SHP77 (cell line): ENCODE measurements around the gene TLR6.
A peak's percentile ranks its signal among the peaks of the same experiment; 100 is the strongest.

Source experiments
- DNase-seq, 2 experiments: peaks; one replicate each; lab custom pipeline; 2025; lab: John Stamatoyannopoulos, UW

Gene TLR6, protein sequence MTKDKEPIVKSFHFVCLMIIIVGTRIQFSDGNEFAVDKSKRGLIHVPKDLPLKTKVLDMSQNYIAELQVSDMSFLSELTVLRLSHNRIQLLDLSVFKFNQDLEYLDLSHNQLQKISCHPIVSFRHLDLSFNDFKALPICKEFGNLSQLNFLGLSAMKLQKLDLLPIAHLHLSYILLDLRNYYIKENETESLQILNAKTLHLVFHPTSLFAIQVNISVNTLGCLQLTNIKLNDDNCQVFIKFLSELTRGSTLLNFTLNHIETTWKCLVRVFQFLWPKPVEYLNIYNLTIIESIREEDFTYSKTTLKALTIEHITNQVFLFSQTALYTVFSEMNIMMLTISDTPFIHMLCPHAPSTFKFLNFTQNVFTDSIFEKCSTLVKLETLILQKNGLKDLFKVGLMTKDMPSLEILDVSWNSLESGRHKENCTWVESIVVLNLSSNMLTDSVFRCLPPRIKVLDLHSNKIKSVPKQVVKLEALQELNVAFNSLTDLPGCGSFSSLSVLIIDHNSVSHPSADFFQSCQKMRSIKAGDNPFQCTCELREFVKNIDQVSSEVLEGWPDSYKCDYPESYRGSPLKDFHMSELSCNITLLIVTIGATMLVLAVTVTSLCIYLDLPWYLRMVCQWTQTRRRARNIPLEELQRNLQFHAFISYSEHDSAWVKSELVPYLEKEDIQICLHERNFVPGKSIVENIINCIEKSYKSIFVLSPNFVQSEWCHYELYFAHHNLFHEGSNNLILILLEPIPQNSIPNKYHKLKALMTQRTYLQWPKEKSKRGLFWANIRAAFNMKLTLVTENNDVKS

DNA sequence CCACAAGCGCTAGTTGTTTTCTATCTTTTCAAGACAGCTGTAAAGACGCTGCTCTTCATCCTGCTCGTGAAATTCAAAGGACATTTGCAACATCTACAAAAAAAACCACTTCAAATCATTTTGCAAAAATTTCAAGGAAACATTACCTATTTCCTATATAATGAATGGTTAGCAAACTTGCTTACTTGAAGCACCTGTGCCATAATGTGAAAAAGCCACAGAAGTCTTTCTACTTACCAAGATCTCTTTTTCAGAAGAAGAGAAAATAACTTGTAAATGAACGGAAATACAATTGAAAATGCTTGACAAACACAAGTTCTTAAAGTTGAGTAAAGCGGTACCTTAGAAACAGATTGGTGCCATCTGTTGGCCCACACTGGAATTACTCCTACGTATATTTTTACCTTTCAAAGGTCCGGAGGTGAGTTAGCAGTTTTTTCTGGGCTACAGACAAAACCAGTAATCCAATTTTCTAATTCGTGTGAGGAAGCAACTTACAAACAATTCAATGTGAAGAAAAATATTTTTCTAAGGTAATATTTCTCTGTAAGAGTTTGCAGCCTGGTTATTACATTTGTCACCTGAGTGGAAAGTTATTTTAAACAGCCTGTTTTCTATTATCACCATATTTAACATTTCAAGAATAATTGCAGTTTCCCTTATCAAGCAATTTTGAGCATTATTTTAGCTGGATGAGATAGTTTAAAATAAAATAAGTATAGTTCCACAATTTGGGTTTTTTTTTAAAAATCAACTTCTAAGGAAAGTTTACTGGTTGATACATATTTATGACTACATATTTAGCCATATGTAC lies at the start of gene TLR6:
Gene TLR6, minus strand, starts transcription at position 294 of the 814 bp plus-strand sequence. CDS start 27,344 bp downstream, outside the sequence.
- DNase-seq: peak in 1 of 2 experiments; percentile 14

DNA sequence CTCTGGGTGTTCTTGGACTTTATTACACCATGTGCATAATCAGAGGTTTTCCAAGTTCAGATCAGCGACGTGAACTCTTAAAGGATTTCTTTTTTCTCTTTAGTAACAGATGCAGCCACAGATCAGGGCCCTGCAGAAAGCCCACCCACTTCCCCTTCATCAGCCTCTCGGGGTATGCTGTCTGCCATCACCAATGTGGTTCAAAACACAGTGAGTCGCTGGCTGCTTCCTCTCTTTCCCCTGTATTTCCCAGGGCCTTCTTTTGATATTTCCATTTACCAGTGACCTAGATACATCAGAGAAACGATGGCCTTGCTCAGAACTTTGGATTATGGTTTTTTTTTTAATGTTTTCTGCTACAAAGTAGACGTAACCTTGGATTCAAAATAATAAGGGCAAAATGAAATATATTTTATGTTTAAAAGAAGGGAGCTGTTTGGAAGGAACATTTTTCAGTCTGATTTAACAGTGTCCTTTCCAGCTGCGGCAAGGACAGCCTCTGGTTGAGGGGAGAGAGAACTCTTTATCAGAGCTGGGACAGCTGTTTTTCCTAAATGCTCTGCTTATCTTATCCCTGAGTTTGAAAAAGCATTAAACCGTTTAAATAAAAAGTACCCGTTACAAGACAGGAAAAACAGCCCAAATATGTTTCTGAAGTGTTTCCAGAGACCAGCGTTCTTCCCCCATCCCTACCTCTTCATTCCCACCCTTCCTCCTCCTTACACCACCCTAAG lies 49.2 kb upstream of the TLR6 start:
- DNase-seq: no peak

DNA sequence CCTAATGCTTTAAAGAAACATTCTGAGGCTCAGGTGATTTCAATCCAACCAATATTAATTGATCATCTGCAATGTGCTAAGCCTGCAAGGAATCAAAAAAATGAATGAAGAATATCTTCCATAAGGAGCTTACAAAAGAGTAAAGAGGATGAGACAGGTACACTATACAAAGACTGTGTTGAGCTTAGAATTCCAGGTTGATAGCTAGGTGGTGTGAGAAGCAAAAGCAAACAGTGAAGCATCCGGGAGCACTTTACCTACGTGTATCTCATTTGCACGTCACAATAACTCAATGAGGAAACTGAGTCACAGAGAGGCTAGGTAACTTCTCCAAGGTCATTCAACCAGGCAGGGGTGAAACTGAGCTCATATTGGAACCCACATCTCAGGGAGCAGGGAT lies 48.1 kb upstream of the TLR6 start:
- no peak for DNase-seq

DNA sequence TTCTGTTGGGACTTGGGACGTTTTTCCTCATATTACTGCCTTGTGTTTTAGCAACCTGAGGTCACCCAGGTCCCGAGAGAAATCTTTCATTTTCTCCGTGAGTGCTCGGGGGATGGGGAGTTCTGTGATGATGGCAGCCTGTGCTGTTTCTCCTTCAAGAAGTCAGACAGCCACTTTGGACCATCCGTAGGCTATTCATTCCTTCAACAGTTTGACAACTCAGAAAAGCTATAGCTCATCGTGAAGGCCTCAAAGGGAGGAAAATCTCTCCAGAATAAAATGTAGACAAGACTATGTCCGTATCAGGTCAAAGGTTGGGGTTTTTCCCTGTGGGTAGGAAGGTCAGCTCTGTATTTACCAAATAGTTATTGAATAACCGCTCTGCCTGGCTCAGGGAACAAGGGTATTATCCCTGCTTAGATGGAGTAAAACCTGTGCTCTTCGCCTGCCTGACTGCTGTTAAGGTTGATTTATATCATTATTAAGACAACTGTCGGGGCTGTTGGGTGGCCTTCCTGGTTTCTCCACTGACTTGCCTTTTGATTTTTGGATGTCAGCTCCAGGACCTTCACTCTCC lies 47.6 kb upstream of the TLR6 start:
- no peak for DNase-seq

DNA sequence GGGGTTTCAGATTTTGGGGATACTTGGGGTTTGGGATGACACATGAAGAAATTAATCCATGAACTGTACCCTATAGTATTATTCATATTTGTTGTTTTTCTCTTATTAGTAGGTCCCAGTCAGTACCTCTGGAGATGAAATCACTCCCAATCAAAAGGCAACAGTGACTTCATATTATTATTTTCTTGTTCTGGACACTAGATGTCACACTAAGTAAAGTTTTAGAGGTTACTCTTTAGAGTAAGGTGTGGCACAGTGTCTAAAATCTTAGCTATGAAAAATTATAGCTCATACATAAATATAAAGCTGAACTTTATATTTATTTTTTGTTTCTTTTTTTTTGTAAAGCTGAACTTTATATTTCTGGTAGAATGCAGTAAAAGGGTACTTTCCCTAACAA lies 46.1 kb upstream of the TLR6 start:
- DNase-seq: no peak

DNA sequence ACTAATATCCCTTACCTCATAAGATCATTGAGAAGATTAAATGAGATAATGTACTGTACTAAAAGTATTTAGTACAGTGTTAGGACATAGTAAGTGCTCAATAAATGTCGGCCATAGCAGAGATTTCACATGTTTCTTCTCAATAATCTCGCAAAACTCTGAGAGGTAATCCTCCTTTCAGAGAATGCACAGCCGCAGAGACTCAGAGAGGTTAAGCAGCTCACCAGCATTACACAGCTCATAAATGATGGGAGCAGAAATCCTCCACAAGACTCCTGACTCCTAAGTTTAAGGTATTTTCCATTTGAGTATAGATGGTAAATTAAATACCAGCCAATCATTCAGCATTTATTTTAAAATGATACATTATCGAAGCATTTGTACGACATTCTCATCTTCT lies 45.6 kb upstream of the TLR6 start:
- no peak for DNase-seq

DNA sequence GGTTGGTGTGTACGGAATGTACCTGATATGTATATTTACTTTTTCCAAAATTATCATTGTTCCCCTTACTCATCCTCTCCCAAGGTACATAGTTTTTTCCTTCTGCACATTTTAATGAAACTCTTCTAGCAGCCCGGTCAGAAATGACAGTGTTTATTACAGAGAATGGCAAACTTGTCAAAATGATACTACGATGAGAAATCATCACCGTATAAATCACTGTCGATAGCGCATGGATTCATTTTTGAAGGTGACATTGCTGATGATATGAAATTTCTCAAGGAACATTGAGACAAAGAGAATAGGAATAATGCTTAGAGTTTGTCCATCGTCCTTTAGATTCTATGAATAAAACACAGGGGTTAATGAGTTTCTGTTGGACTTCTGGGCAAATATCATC lies 41.6 kb upstream of the TLR6 start:
- DNase-seq: no peak

DNA sequence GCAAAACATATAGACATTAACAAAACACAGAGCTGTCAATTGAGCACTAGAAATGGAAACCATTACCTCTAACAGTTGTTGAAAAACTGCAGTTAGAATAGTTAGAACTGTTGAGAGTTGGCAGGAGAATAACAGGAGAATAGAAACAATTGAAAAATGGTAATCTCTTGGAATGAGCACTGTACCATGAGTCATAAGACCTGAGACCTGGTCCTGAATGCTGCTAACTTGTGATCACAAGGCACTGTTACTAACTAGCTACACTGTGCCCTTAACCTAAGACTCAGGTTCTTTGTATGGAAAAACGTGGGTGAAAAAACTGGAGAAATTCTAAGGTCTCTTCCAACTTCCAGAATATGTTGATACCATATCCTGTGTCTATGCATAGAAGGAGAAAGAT lies 40.3 kb upstream of the TLR6 start:
- no peak for DNase-seq

DNA sequence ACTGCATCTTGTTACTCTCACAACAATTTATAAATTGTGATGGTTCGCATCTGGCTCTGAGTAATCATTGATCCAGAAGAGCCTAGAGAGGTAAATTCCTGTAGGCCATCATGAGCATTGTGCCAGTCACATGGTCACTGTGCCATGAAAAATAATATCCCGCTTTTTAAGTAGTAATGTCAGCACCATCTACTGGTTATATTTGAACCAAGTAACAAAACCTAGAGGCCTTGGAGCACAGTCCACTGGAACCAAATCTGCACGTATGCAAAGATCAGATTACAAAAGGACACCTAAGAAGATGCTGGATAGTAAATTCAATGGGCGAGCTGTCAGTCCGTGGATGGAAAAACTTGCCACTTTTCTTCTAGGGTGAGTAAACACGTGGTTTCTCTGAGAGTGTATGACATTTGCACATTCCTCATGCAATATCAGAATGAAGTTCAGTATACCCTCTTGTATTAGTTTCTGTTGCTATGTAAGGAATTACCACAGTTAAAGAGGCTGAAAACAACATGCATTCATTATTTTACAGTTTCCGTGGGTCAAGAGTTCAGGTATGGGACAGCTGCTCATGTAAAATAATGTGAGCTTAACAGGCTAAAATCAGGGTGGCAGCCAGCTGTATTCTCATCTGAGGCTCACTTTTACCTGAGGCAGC lies 37.8 kb upstream of the TLR6 start:
- DNase-seq: no peak

DNA sequence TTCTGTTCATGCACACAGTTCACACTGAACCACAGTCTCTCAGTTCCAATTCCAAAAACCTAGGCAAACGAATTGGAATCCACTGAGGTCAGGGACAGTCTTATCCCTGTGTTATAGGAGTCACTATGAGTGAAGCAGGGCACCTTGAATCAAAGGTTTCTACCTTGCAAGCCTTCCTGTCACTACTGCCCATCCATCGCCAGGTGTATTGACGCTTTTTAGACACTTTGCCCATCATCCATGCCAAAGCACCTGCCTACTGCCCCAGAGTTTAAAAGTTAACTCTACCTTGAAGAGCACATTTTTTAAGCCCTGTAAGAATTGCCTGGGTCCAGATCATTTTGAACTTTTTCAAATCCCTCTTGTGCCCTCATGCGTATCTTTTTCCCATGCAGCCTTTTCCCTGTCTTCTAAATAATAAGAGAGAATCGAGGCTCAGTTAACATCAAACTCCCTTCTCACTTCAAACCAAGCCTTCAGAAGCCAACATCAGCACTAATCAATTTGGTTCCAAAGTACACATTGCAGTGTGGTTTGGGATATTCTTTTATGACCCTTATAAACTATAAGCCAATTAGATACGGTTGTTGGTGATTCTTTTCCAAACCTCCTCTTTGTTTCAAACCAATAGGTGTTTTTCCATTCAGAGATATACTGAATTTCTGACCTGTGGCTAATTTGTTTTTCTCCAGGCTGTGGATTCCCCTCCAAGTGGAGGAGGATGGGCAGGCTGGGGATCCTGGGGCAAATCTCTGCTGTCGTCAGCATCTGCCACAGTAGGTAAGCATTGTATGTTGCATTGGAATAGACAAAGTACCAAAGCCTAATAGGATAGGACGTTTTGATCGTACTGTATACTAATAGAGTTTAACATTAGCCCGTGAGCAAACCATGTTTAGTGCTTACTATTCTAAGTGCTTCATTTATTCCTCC lies 34.7 kb upstream of the TLR6 start:
- DNase-seq: no peak

DNA sequence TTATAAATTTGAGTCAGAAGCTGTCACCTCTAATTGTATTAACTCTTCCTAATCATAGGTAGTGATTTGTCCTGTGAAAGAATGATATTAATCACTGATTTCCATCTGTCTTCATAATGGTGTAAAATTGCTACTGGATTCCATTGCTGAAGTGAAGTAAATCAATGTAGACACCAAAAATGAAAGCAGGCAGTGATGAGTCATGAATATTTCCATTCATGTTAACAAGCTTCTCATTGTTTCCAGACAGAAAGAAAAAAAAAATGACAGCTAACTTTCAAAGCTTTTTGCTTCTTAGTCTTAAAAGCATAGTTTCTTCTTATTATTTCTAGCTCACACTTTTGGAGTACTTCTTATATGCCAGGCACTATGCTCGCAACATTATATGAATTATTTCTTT lies 32.5 kb upstream of the TLR6 start:
- DNase-seq: no peak

DNA sequence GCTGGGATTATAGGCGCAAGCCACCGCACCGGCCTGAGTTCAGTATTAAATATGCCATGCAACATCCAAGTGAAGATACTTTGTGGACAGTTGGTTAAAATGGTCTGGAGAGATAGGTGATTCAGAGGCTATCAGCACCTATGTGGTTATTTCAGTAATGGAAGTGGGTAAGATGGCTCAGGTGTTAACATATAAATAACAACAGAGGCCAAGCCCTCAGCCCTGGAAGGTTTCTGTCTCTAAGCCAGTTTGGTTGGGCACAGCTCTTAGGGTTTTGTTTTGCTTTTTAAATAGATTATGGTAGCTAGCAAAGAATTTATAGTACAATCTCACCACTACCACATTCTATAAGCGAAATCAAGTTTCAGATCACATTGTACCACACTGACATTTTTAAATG lies 27.6 kb upstream of the TLR6 start:
- DNase-seq: no peak

DNA sequence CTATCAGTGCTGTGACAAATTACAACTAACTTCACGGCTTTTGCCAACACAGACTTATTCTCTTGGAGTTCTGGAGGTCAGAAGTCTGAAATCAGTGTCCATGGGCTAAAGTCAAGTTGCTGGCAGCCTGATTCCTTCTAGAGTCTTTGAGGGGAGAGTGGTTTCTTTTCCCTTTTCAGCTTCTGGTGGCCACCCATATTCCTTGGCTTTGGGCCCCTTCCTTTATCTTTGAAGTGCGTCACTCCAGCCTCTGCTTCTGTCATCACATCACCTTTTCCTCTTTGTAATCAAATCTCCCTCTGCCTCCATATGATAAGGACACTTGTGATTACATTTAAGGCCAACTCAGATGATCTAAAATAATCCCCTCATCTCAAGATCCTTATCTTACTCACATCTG lies 20.0 kb upstream of the TLR6 start:
- DNase-seq: no peak

DNA sequence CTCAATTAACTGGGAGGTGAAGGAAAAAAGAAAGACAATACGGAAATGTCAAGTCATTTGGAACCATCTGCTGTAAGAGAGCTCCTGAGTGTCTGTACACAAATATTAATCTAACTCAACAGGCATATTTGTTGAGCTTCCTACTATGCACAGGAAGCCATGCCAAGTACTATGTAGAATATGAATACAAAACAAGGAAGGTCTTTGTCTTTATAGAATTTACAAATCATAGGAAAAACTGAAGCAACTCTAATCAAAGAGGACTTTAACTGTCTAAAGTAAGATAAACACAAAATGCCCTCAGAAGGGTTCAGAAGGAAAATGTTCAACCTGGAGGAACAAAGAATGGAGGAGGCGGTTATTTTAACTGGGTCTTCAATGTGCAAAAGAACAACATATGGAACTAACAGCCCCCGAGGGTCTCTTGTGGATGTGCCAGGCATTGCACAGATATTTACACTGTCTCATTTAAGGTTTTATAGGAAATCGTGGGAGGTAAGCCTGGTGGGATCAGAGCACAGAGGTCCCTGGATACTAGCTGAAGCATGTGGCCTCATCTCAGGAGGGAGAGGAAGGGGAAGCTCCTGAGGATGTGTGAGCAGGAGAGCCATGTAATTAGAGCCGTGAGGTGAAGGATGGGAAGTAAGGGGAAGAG lies 16.8 kb upstream of the TLR6 start:
- DNase-seq: no peak

DNA sequence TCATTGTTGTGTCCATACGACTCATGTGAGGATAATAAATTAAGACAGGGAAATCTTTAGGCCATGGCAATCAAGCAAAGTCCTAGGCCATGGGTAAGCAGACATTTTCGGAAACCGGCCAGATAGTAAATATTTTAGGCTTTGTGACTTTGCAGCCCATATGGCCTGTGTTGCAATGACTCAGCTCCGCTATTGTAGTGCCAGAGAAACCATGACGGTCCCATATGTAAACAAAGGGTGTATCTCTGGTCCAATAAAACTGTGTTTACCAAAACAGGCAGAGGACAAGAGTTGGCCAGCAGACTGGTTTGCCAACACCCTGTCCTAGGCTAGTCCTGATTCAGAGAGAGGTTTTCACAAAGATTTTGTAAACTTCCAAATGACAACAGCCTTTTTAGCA lies 16.0 kb upstream of the TLR6 start:
- peak in 1 of 2 experiments; percentile 16 for DNase-seq

DNA sequence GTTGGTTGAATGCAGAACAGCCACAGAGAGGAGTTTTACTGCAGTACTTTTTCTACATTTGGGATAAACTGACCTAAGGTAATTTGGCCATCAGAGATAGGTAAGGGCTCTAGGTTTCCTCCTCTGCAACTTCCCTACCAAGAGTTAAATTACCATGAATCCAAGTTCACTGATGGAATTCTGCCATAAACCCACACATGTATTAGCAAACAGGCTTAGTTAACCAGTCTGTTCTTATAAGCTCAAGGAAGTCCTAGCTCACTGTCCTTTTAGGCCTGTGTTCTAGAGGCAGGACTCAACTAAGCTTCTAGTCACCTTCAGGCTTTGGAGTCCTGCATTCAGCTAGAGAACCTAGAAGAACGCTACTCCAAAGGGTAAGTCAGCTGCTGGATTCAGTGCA lies 15.0 kb upstream of the TLR6 start:
- no peak for DNase-seq

DNA sequence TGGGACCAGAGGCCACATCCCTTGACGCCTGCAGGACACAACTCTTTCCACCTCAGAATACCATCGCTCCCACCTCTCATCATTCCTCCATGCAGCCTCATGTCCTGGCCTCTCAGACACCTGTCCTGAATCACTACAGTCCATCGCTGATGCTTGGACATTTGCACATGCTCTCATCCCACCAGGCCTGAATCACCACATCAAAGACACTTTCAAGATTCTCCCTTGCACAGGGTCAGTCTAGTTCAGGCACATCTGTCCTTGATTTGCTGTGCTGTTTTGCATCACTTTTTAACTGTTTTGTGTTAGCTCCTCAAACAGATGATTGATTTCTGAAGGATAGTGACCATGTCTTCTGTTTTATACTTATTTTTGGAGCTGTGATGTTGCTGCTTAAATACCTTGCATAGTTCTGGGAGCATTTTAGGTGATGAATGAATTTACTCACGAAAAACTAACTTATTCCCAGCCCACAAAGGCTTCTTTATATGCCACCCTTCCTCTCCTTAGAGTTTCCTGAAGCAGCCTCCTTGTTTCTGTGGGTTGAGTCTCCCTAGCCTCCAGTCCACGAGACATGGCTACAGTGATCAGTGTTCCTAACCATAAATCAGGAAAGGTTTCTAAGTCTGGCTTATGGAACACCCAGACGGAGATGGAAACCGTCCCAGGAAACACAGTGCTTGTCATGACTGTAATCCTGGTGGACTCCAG lies 13.6 kb upstream of the TLR6 start:
- no peak for DNase-seq

DNA sequence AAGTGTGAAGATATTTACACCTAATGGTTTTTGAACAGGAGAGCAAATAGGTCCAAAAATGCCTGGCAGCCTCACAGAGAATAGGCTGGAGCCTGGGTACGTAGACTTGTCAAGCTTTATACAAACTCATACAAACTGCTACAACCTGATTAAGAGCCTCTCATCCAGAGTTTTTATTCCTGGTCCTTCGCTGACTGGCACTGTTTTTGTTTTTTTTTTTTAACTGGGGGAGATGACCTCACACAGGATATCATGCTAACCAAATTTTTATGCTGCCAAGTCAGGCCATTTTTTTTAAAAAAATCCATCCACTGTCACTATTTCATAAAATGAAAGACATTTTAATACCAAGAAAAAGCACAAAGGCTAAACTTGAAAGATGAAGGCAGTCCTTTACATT lies 12.9 kb upstream of the TLR6 start:
- no peak for DNase-seq
